ENCODE results near the gene SUPT3H. TPM values are rescaled to one million over a fixed set of nuclear protein-coding genes. Genes with fewer than 3 reads are reported as not detected.

Gene SUPT3H
- total RNA-seq, 1 donor from 2014 or later, result 2.6 TPM

GRCh38 chr6:44785130-44785529, 592.6 kb downstream of the SUPT3H start:
- no peaks in the 10 kb centered on the region for H3K4me1 ChIP-seq
- H3K27ac ChIP-seq (replicated peaks), result no peak overlapping the region
- peaks cover 29% of the 10 kb centered on the region for H3K27me3 ChIP-seq (ENCODE audit: low read depth)
- intact Hi-C loops (cut with micrococcal nuclease), result no loop called here
- no peak for DNase-seq
- H3K9me3 ChIP-seq (replicated peaks), result peaks cover 17% of the 10 kb centered on the region
- H3K36me3 ChIP-seq, result no peaks in the 10 kb centered on the region
- H3K4me3 ChIP-seq, result no peak overlapping the region
- no peak for TF ChIP-seq CTCF (IDR thresholded peaks at IDR 0.05; ENCODE audit: borderline replicate concordance)

- intact Hi-C loops (cut with micrococcal nuclease), result no loop called here
These were observed 593.5 kb downstream of the SUPT3H start for GRCh38 chr6:44784195-44784594.

GRCh38 chr6:44782892-44783291, 594.8 kb downstream of the SUPT3H start:
- intact Hi-C loops (cut with micrococcal nuclease), result no loop called here
- peaks cover 17% of the 10 kb centered on the region for H3K9me3 ChIP-seq (replicated peaks)
- H3K27me3 ChIP-seq (ENCODE audit: low read depth), result peaks cover 25% of the 10 kb centered on the region
- no peak for DNase-seq
- TF ChIP-seq CTCF (IDR thresholded peaks at IDR 0.05; ENCODE audit: borderline replicate concordance), result no peak
- H3K36me3 ChIP-seq, result no peaks in the 10 kb centered on the region
- H3K4me3 ChIP-seq, result no peak overlapping the region
- H3K27ac ChIP-seq (replicated peaks), result no peak overlapping the region
- no peaks in the 10 kb centered on the region for H3K4me1 ChIP-seq

More at GRCh38 chr6:44784195-44784594, 593.5 kb downstream of the SUPT3H start:
- TF ChIP-seq CTCF (IDR thresholded peaks at IDR 0.05; ENCODE audit: borderline replicate concordance), result no peak
- Histone ChIP-seq H3K9me3 (replicated peaks) (peaks cover 17% of the 10 kb centered on the region), H3K27me3 (ENCODE audit: low read depth) (peaks cover 28% of the 10 kb centered on the region), H3K27ac (replicated peaks) (no peak overlapping the region), H3K36me3 (no peaks in the 10 kb centered on the region), H3K4me3 (no peak overlapping the region), H3K4me1 (no peaks in the 10 kb centered on the region)
- no peak for DNase-seq

- no peak for DNase-seq
- no peak for TF ChIP-seq CTCF (IDR thresholded peaks at IDR 0.05; ENCODE audit: borderline replicate concordance)
- H3K4me3 ChIP-seq, result no peak overlapping the region
- peaks cover 17% of the 10 kb centered on the region for H3K9me3 ChIP-seq (replicated peaks)
- intact Hi-C loops (cut with micrococcal nuclease), result no loop called here
- H3K27me3 ChIP-seq (ENCODE audit: low read depth), result peaks cover 25% of the 10 kb centered on the region
- no peak overlapping the region for H3K27ac ChIP-seq (replicated peaks)
- no peaks in the 10 kb centered on the region for H3K36me3 ChIP-seq
- no peaks in the 10 kb centered on the region for H3K4me1 ChIP-seq
These were observed 595.7 kb downstream of the SUPT3H start for GRCh38 chr6:44781912-44782597.

- Histone ChIP-seq H3K9me3 (replicated peaks) (peaks cover 16% of the 10 kb centered on the region), H3K36me3 (no peaks in the 10 kb centered on the region), H3K27me3 (ENCODE audit: low read depth) (peaks cover 31% of the 10 kb centered on the region), H3K4me3 (no peak overlapping the region), H3K4me1 (no peaks in the 10 kb centered on the region), H3K27ac (replicated peaks) (no peak overlapping the region)
- no peak for DNase-seq
- intact Hi-C loops (cut with micrococcal nuclease), result no loop called here
- no peak for TF ChIP-seq CTCF (IDR thresholded peaks at IDR 0.05; ENCODE audit: borderline replicate concordance)
These were observed 597.6 kb downstream of the SUPT3H start for GRCh38 chr6:44780161-44780560.
